ENCODE results near the gene PRKCZ.

- TF ChIP-seq CTCF (IDR thresholded peaks at IDR 0.05; ENCODE audit: low read depth, low read length, missing input control) (no peak), YY1 (IDR thresholded peaks at IDR 0.05) (no peak), MAX (IDR thresholded peaks at IDR 0.05) (no peak), RAD21 (IDR thresholded peaks at IDR 0.05) (no peak), TAF1 (conservative IDR thresholded peaks at IDR 0.05) (no peak), FOXA1 (IDR thresholded peaks at IDR 0.05) (no peak), HNF4A (conservative IDR thresholded peaks at IDR 0.05) (no peak)
Observed at GRCh38 chr1:2067393-2067792, 17.2 kb downstream of the PRKCZ start.
